NCI-H1105 treated with DMSO at 0.1 percent for 48 hours (cell line): ENCODE results near the gene MXD4.
"Not testable (repeated sequence)": the region's sequence is repeated elsewhere in the genome, so short reads cannot be mapped to it uniquely, and the experiment has no call there.

Experiments
- DNase-seq: peaks from one replicate; lab custom pipeline; 2025; lab: John Stamatoyannopoulos, UW

MXD4 gene

DNA sequence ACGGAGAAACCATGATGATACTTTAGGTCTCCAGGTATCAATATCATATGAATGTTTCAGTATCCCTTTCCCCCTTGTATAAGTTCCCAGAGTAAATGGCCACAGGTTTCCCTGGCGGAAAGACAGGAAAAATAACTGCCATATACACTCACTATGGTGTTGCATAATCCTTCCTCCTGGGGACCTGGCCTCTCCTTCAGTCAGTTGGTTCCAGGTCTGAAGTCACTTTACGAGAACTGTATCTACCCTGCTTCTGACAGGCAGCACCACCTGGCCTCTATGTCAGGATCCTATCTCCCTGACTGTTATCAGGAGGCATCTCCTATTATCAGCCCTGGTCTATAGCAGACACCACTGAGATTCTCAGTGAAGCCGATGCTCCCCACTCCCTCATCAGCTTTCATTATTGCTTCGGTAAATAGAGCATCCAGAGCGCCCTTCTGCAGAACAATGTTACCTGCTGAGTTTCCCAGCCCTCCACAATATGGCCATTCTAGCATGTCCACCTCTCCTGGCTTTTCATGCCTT is 42.6 kb downstream of the MXD4 start:
- no peak for DNase-seq

DNA sequence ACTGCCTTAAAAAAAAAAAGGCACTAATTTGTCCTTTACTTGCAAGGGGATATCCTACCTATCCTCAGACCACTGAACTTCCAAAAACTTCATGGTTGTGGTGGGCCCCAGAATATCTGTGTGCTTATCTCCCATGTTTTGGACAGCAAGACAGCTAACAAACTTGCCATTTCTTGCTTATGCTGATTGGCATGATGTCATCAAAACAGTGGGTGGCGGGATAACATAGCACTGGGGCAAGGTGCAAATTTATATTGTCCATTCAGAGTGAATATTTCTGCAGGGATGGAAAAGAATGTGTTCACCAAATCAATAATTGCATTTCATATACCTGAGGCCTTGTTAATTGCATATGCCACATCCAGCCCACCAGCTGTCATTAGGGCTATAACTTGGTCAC is 43.5 kb downstream of the MXD4 start:
- DNase-seq = no peak

DNA sequence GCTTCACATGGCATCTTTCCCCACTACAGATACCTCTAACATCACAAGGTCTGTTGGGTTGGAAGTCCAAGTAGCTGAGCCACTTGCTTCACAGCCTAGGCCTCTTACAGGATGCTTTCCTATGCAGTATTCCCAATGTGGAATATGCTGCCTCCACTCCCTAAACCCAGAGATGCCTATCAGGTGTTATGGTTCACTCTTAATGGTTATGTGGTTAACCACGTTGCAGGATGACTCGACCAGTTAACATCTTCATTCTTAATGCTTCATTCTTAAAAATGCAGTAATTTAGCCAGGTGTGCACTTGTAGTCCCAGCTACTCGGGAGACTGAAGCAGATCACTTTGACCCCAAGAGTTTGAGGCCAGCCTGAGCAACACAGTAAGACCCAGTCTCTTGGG is 44.2 kb downstream of the MXD4 start:
- no peak for DNase-seq

DNA sequence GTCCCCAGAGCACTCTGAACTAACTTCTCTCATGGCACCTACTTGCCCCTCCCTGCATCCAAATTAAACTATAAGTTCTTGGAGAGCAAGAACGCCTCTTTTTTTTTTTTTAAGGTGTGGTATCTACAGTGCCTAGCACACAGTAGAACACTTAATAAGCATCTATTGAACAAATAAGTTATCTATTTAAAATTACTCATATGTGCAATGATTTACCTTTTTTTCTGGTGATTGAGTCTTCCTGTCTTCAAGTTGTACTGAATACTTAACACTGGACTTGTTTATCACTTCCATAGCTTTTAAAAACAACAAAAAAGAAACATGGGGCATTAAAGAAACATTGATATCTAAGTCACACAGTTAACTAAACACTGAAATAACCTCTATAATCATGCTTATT is 49.1 kb downstream of the MXD4 start:
- DNase-seq = no peak

DNA sequence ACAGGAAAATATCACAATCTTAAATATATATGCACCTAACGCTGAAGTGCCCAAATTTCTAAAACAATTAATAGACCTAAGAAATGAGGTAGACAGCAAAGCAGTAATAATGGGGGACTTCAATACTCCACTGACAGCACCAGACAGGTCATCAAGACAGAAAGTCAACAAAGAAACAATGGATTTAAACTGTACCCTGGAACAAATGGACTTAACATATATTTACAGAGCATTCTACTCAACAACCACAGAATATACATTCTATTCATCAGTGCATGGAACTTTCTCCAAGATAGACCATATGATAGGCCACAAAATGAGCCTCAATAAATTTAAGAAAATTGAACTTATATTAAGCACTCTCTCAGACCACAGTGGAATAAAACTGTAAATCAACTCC is 59.1 kb downstream of the MXD4 start:
- DNase-seq = not testable (repeated sequence)
